GM23338 (cell line): ENCODE measurements around the gene NPHP3. TPM values are rescaled to one million over a fixed set of nuclear protein-coding genes. Genes with fewer than 3 reads are reported as not detected.

ENCODE experiments used
- ATAC-seq: fragments of 200-7000 bp; cut with Tn5 transposase; 3 replicates; pipeline ENCODE4 v1.9.1; 2020
- DNase-seq: peaks from one replicate; pipeline ENCODE4 v3.0.0-alpha.2; 2015; ENCODE audit warnings: low spot score
- H2AFZ ChIP-seq: fragments of 200-600 bp; sonication (generic); 2 replicates; pipeline ENCODE4 v1.8.0; 2016; ENCODE audit warnings: antibody characterized with exemption, mild to moderate bottlenecking, moderate library complexity
- H3F3A ChIP-seq: fragments of 200-600 bp; sonication (generic); replicated peaks from 2 replicates; pipeline ENCODE4 v1.8.0; 2017; ENCODE audit warnings: antibody characterized with exemption, mixed run types, low read depth
- H3K27ac ChIP-seq: fragments of 200-600 bp; sonication (generic); 2 replicates; pipeline ENCODE4 v1.6.1; 2016; ENCODE audit warnings: low read depth
- H3K27me3 ChIP-seq: fragments of 200-600 bp; sonication (generic); 2 replicates; pipeline ENCODE4 v1.8.0; 2016; ENCODE audit warnings: mild to moderate bottlenecking, mixed run types, moderate library complexity; ENCODE audit not compliant: insufficient read depth
- H3K36me3 ChIP-seq: fragments of 200-600 bp; sonication (generic); 2 replicates; pipeline ENCODE4 v1.8.0; 2016; ENCODE audit warnings: mild to moderate bottlenecking; ENCODE audit not compliant: insufficient read depth
- H3K4me1 ChIP-seq: fragments of 200-600 bp; sonication (generic); 2 replicates; pipeline ENCODE4 v1.8.0; 2016; ENCODE audit warnings: mild to moderate bottlenecking, moderate library complexity; ENCODE audit not compliant: insufficient read depth
- H3K4me2 ChIP-seq: fragments of 200-600 bp; sonication (generic); 2 replicates; pipeline ENCODE4 v1.7.1; 2017; ENCODE audit warnings: mixed run types
- H3K4me3 ChIP-seq: fragments of 200-600 bp; sonication (generic); 2 replicates; pipeline ENCODE4 v1.6.1; 2016; ENCODE audit warnings: mixed run types
- H3K79me2 ChIP-seq: fragments of 200-600 bp; sonication (generic); replicated peaks from 2 replicates; pipeline ENCODE4 v1.8.0; 2017; ENCODE audit warnings: mild to moderate bottlenecking; ENCODE audit not compliant: insufficient read depth
- H3K9me2 ChIP-seq: fragments of 200-600 bp; sonication (generic); 2 replicates; pipeline ENCODE4 v1.8.0; 2017; ENCODE audit not compliant: insufficient read depth
- H4K20me1 ChIP-seq: fragments of 200-600 bp; sonication (generic); replicated peaks from 2 replicates; pipeline ENCODE4 v1.8.0; 2017; ENCODE audit warnings: mild to moderate bottlenecking; ENCODE audit not compliant: insufficient read depth
- H3K27ac Mint-ChIP-seq: 2 replicates; pipeline ENCODE4 v1.8.0; 2020; ENCODE audit warnings: inconsistent platforms, mild to moderate bottlenecking, moderate library complexity, mixed read lengths
- H3K27me3 Mint-ChIP-seq: 3 replicates; pipeline ENCODE4 v1.8.0; 2022; ENCODE audit warnings: low read depth, mild to moderate bottlenecking, moderate library complexity, mixed read lengths, inconsistent platforms; ENCODE audit not compliant: insufficient read depth, poor library complexity
- H3K36me3 Mint-ChIP-seq: 3 replicates; pipeline ENCODE4 v1.8.0; 2021; ENCODE audit warnings: low read depth, mild to moderate bottlenecking, inconsistent platforms, moderate library complexity, mixed read lengths
- H3K4me1 Mint-ChIP-seq: 3 replicates; pipeline ENCODE4 v1.8.0; 2020; ENCODE audit warnings: mild to moderate bottlenecking, inconsistent platforms, mixed read lengths
- H3K4me3 Mint-ChIP-seq: 3 replicates; pipeline ENCODE4 v1.8.0; 2021; ENCODE audit warnings: moderate library complexity, mild to moderate bottlenecking, inconsistent platforms, mixed read lengths
- H3K9me3 Mint-ChIP-seq: 3 replicates; pipeline ENCODE4 v1.8.0; 2020; ENCODE audit warnings: moderate library complexity, mild to moderate bottlenecking, inconsistent platforms, mixed read lengths
- CTCF ChIP-seq, 2 experiments: fragments of 200-600 bp in 1 of 2; sonication (generic) in 1 of 2; conservative IDR thresholded peaks; 2 replicates each; pipeline versions ENCODE4 v1.5.1 to v1.6.1; 2016 to 2017; ENCODE audit warnings: antibody characterized with exemption in 2 of 2, low read depth in 2 of 2, mild to moderate bottlenecking in 2 of 2, moderate library complexity in 1 of 2
- NANOG ChIP-seq: IDR thresholded peaks from 2 replicates; pipeline ENCODE4 v1.6.1; 2016; ENCODE audit warnings: antibody characterized with exemption, borderline replicate concordance
- POLR2AphosphoS5 ChIP-seq: IDR thresholded peaks from 2 replicates; pipeline ENCODE4 v1.6.1; 2016; ENCODE audit warnings: antibody characterized with exemption, low read depth
- REST ChIP-seq: IDR thresholded peaks from one replicate; pipeline ENCODE4 v1.6.1; 2018; ENCODE audit warnings: antibody characterized with exemption; ENCODE audit not compliant: unreplicated experiment
- polyA plus RNA-seq: library from polyadenylated mRNA; unstranded; fragments of >200 nt; fragmentation: Nextera tagmentation; extraction: Ambion mirVana; gene quantifications from 2 replicates; pipeline ENCODE4 v1.2.1, GENCODE V29; 2016
- total RNA-seq: library from RNA; depleted of rRNA; stranded (reverse); fragments of >200 nt; shearing (Covaris generic); gene quantifications from 2 replicates; pipeline ENCODE4 v1.2.3, GENCODE V29; 2014
- TF ChIP-seq, protein P1 (sequence below): fragments of 250-450 bp; sonication (Bioruptor Pico); IDR thresholded peaks from 2 replicates; pipeline ENCODE4 v1.5.0; 2020; ENCODE audit warnings: mild to moderate bottlenecking, moderate library complexity

NPHP3 gene
- total and polyA plus RNA-seq, 2 experiments from 2014 or later: 8.4 to 12.0 TPM

DNA sequence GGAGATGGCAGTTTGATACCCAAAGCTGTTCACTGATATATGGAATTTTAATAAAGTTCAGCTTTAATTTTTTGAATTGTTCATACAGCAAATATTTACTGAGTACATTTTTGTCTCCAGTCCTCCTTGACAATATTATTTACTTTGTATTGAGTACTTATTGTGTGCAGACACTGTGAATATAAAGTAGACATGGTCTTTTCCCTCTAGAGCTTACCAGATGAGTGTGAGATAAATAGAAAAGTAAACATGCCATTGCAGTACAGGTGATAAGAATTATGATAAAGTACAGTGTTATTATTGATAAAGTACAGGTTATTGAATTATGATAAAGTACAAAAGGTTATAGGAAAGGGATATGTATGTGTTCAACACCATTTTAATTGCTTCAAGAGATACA, 60.0 kb downstream of the NPHP3 start:
- Mint-ChIP-seq H3K9me3 (no peaks in the 10 kb centered on the region), H3K27me3 (no peaks in the 10 kb centered on the region), H3K27ac (no peak overlapping the region), H3K4me1 (peaks cover 12% of the 10 kb centered on the region; the same call in 2 of the 3 replicates), H3K36me3 (peaks cover 2% of the 10 kb centered on the region; the same call in 1 of the 3 replicates), H3K4me3 (peak overlapping the region; percentile 19; the same call in 1 of the 3 replicates)
- Histone ChIP-seq H3K9me2 (no peaks in the 10 kb centered on the region), H3K36me3 (no peaks in the 10 kb centered on the region; the same call in 1 of the 2 replicates), H3F3A (no peaks in the 10 kb centered on the region), H3K27ac (no peak overlapping the region), H3K4me2 (peak overlapping the region; percentile 94; the same call in 1 of the 2 replicates), H2AFZ (no peak overlapping the region), H3K4me1 (no peaks in the 10 kb centered on the region; the same call in 1 of the 2 replicates), H3K4me3 (peak overlapping the region; percentile 89; the same call in 1 of the 2 replicates), H3K79me2 (peaks cover 50% of the 10 kb centered on the region), H4K20me1 (no peaks in the 10 kb centered on the region), H3K27me3 (no peaks in the 10 kb centered on the region)
- DNase-seq (no peak), ATAC-seq (no peak)
- no peak for TF ChIP-seq REST

GRCh38 chr3:132661101-132661500, 61.1 kb downstream of the NPHP3 start:
- no peaks in the 10 kb centered on the region for H3K9me3 Mint-ChIP-seq
- peak overlapping the region; percentile 95 for H3K27ac Mint-ChIP-seq
- ATAC-seq (no peak), DNase-seq (no peak)
- peaks cover 12% of the 10 kb centered on the region; the same call in 2 of the 3 replicates for H3K4me1 Mint-ChIP-seq
- Histone ChIP-seq H4K20me1 (no peaks in the 10 kb centered on the region), H3K36me3 (no peaks in the 10 kb centered on the region), H3K27me3 (no peaks in the 10 kb centered on the region), H3K4me3 (peak overlapping the region; percentile 89), H3K27ac (no peak overlapping the region), H3K79me2 (peaks cover 50% of the 10 kb centered on the region), H3K4me1 (no peaks in the 10 kb centered on the region; the same call in 1 of the 2 replicates), H3K9me2 (no peaks in the 10 kb centered on the region), H2AFZ (peak overlapping the region; percentile 98), H3K4me2 (peak overlapping the region; percentile 94), H3F3A (no peaks in the 10 kb centered on the region)
- H3K36me3 Mint-ChIP-seq: peaks cover under 1% of the 10 kb centered on the region; the same call in 1 of the 3 replicates
- no peaks in the 10 kb centered on the region for H3K27me3 Mint-ChIP-seq
- no peak for TF ChIP-seq NANOG
- peak overlapping the region; percentile 98 for H3K4me3 Mint-ChIP-seq

GRCh38 chr3:132660811-132661070, 61.5 kb downstream of the NPHP3 start:
- no peak overlapping the region for H3K27ac ChIP-seq
- no peak for DNase-seq
- TF ChIP-seq, protein P1, sequence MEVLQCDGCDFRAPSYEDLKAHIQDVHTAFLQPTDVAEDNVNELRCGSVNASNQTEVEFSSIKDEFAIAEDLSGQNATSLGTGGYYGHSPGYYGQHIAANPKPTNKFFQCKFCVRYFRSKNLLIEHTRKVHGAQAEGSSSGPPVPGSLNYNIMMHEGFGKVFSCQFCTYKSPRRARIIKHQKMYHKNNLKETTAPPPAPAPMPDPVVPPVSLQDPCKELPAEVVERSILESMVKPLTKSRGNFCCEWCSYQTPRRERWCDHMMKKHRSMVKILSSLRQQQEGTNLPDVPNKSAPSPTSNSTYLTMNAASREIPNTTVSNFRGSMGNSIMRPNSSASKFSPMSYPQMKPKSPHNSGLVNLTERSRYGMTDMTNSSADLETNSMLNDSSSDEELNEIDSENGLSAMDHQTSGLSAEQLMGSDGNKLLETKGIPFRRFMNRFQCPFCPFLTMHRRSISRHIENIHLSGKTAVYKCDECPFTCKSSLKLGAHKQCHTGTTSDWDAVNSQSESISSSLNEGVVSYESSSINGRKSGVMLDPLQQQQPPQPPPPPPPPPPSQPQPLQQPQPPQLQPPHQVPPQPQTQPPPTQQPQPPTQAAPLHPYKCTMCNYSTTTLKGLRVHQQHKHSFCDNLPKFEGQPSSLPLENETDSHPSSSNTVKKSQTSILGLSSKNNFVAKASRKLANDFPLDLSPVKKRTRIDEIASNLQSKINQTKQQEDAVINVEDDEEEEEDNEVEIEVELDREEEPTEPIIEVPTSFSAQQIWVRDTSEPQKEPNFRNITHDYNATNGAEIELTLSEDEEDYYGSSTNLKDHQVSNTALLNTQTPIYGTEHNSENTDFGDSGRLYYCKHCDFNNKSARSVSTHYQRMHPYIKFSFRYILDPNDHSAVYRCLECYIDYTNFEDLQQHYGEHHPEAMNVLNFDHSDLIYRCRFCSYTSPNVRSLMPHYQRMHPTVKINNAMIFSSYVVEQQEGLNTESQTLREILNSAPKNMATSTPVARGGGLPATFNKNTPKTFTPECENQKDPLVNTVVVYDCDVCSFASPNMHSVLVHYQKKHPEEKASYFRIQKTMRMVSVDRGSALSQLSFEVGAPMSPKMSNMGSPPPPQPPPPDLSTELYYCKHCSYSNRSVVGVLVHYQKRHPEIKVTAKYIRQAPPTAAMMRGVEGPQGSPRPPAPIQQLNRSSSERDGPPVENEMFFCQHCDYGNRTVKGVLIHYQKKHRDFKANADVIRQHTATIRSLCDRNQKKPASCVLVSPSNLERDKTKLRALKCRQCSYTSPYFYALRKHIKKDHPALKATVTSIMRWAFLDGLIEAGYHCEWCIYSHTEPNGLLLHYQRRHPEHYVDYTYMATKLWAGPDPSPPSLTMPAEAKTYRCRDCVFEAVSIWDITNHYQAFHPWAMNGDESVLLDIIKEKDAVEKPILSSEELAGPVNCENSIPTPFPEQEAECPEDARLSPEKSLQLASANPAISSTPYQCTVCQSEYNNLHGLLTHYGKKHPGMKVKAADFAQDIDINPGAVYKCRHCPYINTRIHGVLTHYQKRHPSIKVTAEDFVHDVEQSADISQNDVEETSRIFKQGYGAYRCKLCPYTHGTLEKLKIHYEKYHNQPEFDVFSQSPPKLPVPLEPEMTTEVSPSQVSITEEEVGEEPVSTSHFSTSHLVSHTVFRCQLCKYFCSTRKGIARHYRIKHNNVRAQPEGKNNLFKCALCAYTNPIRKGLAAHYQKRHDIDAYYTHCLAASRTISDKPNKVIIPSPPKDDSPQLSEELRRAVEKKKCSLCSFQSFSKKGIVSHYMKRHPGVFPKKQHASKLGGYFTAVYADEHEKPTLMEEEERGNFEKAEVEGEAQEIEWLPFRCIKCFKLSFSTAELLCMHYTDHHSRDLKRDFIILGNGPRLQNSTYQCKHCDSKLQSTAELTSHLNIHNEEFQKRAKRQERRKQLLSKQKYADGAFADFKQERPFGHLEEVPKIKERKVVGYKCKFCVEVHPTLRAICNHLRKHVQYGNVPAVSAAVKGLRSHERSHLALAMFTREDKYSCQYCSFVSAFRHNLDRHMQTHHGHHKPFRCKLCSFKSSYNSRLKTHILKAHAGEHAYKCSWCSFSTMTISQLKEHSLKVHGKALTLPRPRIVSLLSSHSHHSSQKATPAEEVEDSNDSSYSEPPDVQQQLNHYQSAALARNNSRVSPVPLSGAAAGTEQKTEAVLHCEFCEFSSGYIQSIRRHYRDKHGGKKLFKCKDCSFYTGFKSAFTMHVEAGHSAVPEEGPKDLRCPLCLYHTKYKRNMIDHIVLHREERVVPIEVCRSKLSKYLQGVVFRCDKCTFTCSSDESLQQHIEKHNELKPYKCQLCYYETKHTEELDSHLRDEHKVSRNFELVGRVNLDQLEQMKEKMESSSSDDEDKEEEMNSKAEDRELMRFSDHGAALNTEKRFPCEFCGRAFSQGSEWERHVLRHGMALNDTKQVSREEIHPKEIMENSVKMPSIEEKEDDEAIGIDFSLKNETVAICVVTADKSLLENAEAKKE: no peak
- TF ChIP-seq CTCF (conservative IDR thresholded peaks at IDR 0.05; ENCODE audit: low read depth in 2 of 2): no peak
- no peak for TF ChIP-seq POLR2AphosphoS5

More at GRCh38 chr3:132660811-132661070, 61.5 kb downstream of the NPHP3 start:
- Histone ChIP-seq H3K36me3 (no peaks in the 10 kb centered on the region), H2AFZ (peak overlapping the region; percentile 98), H3K4me1 (no peaks in the 10 kb centered on the region; the same call in 1 of the 2 replicates), H3F3A (no peaks in the 10 kb centered on the region), H3K4me2 (peak overlapping the region; percentile 94), H3K9me2 (no peaks in the 10 kb centered on the region), H3K27me3 (no peaks in the 10 kb centered on the region), H4K20me1 (no peaks in the 10 kb centered on the region), H3K4me3 (peak overlapping the region; percentile 89), H3K79me2 (peaks cover 50% of the 10 kb centered on the region)
- no peak for ATAC-seq
- Mint-ChIP-seq H3K27me3 (no peaks in the 10 kb centered on the region), H3K9me3 (no peaks in the 10 kb centered on the region), H3K36me3 (no peaks in the 10 kb centered on the region), H3K27ac (peak overlapping the region; percentile 95), H3K4me1 (peaks cover 12% of the 10 kb centered on the region; the same call in 2 of the 3 replicates), H3K4me3 (peak overlapping the region; percentile 98)
